Fibroblast of lung (primary cell): ENCODE measurements around the gene DOCK4.

ENCODE experiments used
- EZH2 ChIP-seq: IDR thresholded peaks from 2 replicates; pipeline ENCODE4 v1.5.1; 2012; ENCODE audit warnings: low read length, control low read depth, mild to moderate bottlenecking; ENCODE audit errors: missing control alignments
- TF ChIP-seq, protein P1 (sequence below), 2 donors: IDR thresholded peaks in 1 of 2; conservative IDR thresholded peaks in 1 of 2; 1 replicate in 1 of 2; 2 replicates in 1 of 2; pipeline ENCODE4 v1.5.1; 2011 to 2012; ENCODE audit warnings: low read length in 2 of 2, control low read depth in 1 of 2, inconsistent platforms in 1 of 2, low read depth in 1 of 2, mild to moderate bottlenecking in 1 of 2

DNA sequence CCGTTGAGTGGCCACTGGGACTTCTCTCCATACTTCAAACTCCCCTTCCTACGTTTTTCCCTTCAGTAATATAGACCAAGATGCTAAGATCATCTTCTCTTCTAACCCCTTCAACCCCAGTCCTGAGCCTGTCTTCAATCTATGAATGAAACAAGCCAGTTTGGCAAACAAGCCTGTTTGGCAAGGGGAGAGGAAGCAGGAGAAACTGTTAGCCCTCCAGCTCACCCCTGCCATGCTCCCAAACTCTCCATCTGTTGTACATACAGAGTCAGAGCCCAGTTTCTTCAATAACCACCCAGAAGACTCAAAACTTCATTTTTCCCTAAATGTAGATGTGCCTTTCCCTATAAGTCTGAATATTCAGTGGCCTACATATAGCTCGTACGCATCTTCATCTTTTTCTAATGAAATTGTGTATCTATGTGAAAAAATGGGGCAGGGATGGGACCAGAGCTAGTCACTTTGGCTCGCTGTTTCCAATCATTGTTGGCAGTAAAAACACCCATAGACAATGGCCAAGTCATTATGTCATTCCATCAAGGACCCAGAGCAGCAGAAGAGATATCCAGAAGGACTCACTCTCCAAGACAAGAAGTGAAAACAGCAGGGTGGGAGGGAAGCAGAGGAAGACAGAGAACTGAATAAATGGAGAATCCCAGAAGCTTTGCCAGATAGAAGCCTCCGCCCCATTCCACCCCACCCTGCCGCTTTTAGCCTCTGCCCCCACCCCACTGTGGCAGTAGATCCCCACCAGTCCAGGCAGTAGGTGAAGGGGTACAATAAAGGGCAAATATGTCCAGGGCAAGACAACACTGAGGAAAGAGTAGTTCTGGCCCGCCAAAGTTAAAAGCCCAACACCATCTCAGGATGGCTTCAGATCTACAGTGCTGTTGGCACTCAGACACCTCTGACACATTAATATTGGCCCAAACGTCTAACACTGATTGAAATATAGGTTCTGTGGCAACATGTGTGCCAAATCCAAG is 87.3 kb downstream of the DOCK4 start:
- TF ChIP-seq, protein P1, sequence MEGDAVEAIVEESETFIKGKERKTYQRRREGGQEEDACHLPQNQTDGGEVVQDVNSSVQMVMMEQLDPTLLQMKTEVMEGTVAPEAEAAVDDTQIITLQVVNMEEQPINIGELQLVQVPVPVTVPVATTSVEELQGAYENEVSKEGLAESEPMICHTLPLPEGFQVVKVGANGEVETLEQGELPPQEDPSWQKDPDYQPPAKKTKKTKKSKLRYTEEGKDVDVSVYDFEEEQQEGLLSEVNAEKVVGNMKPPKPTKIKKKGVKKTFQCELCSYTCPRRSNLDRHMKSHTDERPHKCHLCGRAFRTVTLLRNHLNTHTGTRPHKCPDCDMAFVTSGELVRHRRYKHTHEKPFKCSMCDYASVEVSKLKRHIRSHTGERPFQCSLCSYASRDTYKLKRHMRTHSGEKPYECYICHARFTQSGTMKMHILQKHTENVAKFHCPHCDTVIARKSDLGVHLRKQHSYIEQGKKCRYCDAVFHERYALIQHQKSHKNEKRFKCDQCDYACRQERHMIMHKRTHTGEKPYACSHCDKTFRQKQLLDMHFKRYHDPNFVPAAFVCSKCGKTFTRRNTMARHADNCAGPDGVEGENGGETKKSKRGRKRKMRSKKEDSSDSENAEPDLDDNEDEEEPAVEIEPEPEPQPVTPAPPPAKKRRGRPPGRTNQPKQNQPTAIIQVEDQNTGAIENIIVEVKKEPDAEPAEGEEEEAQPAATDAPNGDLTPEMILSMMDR (conservative IDR thresholded peaks at IDR 0.05 in 1 of 2, IDR thresholded peaks at IDR 0.05 in 1 of 2; ENCODE audit: low read depth in 1 of 2, low read length in 2 of 2): no peak
- no peak for TF ChIP-seq EZH2
